NCI-H1092 treated with DMSO at 0.1 percent for 48 hours (cell line): ENCODE measurements around the gene STK33.

ENCODE experiments used
- DNase-seq: peaks from one replicate; lab custom pipeline; 2025; lab: John Stamatoyannopoulos, UW

Gene STK33

GRCh38 chr11:8593935-8594909 lies at the start of gene STK33:
Gene STK33, minus strand, starts transcription at chr11:8594228. Its CDS starts 119,323 bp downstream, at chr11:8474905.
- peak; percentile 82 for DNase-seq

- no peak for DNase-seq
Measured at GRCh38 chr11:8642196-8642841, 48.3 kb upstream of the STK33 start.

DNA sequence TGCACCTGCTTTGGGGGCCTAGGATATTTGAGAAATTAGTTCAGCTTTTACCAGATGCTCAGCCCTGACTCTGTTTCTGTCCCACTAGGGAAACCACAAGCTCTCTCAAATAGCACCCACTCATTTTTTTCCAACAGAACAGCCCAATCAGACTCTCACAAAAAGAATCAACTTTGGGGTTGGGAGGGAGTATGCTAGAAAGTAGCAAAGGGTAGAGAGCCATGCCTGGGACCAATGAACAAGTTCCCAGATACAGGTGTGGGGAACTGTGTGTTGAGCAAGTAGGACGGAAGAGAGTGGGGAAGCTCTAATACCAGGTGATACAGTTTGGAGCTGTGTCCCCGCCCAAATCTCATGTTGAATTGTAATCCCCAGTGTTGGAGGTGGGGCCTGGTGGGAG lies 47.3 kb upstream of the STK33 start:
- no peak for DNase-seq

GRCh38 chr11:8640267-8640906 lies 46.4 kb upstream of the STK33 start:
- no peak for DNase-seq

DNA sequence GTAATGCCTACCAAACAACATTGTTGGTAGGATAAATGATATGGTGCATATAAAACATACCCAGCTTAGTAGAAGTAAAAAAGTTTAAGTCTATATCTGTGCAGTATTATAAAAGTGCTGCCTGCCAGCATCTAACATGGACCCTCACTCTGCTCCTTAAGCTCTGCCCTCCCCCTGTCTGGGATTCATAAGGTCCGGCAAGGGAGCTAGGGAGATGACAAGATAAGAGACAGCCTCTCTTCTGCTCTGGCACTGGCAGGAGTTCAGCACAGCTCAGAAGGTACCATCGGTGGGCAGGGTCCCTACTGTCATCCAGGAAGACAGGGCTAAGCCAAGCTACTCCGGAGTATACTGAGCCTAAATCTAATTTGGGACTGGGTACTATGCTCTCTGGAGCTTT lies 45.6 kb upstream of the STK33 start:
- DNase-seq = no peak

DNA sequence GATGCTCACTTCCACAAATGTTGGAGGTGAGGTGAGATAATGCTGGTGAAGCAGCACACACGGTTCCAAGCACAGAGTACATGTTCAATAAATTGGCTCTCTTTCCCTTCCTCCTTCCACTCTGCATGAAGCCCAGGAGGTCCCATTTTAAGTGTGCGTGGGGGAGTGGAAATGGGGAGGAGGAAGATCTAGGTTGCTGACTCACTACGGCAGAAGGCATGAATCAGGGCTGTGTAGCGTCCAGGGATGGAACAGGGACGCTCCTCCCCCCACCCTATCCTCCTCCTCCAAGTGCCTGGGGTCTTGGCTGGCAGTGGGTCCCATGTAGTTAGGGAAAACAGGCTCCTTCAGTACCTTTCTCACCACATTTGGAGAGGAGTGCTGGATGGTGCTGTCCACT lies 44.3 kb upstream of the STK33 start:
- DNase-seq = no peak

- DNase-seq = no peak
Measured at GRCh38 chr11:8636127-8636526, 42.1 kb upstream of the STK33 start.

DNA sequence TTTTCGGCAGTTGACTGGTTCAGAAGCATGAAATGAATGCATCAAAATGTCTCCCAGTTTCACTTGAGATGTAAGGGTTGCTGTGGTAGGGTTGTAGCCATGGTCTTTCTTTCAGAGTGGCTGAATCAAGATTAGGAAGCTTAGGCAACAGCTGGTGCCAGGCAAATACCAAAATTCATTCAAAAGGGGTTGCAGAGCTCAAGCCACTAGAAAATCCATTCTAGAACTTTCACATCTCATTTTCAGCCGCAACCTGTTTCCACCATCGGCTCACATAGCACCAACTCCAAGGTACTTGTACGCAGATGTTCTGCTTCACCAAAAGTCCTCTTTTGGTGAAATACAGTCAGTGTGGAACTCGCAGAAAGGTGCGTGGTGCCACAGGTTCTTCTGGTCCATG lies 40.5 kb upstream of the STK33 start:
- no peak for DNase-seq

DNA sequence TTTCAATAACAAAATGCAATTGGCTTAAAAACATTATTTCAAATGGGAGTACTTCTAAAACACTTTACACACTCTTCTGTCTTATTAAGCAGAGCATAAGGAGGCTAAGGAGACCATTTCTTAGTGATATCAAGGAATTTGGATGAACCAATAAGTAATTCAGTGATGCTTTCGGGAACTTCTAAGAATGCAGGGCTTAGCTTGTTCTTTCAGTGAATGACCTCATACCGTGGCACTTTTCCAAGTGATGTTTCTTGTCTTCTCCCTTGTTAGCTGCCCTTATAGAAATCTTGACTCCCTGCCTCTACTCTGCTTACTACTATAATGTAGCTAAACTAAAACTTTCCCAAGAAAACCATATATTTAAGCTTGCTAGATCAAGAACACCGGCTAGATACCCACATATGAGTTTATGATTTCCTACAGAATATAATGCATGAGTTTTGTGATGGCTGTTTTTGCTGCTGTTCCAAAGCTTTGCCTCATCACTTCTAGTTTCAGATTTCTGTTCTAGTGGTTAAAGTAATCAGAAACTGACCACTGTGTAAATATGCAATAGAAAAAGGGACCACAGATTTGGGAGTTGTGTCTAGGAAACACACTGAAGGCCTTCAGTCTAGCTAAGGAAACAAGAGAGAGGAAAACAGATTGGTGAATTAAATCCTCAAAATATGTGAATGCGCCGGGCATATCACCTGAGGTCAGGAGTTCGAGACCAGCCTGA lies 37.5 kb upstream of the STK33 start:
- no peak for DNase-seq

DNA sequence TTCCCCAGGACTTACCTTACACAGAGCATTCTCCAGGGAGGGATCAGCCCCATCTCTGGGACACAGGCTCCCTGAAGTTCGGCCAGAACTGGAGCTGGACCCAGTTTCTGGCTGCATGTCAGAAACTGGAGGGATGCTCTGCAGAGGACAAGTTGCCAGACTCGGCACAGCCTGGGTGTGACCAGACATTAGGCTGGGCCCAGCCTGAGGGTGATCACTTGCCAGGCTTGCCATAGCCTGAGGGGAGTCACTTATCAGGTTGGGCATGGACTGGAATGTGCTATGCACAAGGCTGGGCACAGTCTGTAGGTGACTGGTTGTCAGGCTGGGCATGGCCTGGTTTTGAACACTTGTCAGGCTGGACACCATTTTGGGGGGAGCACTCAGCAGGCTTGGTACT lies 30.7 kb upstream of the STK33 start:
- DNase-seq = no peak

- DNase-seq = no peak
Measured at GRCh38 chr11:8621147-8621546, 27.1 kb upstream of the STK33 start.

- DNase-seq = no peak
Measured at GRCh38 chr11:8617063-8617462, 23.0 kb upstream of the STK33 start.

DNA sequence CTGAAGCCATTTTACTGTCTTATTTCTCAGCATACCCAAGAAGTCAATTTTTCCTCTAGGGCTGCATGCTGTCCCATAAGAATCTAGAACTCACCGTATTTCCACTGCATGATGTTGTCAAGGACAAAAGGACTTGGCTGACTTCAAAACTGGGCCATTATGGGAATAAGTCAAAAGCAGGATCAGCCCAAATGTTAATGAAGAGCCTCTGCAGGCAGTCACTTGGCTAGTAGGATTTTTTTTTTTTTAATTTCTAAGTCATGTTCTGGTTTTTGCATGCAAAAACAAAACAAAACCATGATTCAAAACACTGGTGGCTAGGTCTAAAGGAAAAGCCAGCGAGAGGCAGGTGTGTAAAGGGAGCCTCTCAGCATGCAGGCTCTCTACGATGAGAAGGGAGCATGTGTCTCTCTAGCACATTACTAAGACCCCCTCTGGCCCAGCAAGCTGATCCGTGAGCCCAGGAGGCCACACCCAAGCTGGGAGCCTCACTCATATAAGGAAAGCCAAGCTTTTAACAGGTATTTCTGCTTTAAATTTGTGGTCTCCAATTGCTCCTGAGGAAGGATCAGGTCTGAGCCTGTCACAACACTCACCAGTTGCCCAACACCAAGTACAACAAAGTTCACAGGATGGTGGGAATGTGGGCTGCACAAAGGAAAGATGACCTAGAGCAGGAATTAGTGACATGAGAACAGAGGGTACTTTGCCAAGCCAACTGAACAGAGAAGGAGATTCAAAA lies 21.4 kb upstream of the STK33 start:
- no peak for DNase-seq

- no peak for DNase-seq
Measured at GRCh38 chr11:8614497-8614896, 20.5 kb upstream of the STK33 start.

DNA sequence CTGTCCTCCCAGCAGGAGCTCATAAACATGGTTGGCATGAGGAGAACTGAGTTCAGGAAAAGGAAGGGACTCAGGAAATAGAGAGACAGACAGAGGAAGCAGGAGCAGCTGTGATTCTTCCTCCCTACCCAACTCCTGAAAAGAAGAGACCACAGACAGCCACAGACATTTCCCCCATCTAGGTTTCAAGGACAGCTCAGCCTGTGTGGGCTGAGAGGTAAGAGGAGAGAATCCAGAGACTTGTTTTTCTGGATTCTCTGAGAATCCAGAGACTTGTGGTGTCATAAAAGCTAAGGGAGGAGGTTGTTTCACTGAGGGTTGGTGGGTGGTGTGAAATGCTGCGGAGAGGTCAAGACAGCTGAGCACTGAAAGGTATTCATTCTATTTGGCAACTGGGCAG lies 19.0 kb upstream of the STK33 start:
- DNase-seq = no peak

DNA sequence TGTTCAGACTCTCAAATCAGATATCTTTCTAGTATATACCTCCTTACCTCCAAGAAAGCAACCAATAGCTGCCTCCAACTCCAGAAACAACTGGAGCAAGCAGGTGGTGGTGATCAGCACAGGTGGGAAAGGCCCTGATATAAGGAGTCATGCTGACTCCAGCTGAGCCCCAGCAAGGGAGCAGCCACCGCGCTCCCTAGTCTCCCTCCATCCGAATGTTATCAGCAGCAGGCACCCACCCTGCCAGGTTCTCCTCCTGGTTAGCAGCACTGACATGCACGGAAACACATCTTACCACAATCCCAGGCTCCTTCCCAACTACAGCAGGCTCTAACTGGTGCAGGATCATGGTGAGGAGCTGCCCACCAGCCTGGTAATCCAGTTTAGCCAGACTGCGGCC lies 18.5 kb upstream of the STK33 start:
- no peak for DNase-seq

DNA sequence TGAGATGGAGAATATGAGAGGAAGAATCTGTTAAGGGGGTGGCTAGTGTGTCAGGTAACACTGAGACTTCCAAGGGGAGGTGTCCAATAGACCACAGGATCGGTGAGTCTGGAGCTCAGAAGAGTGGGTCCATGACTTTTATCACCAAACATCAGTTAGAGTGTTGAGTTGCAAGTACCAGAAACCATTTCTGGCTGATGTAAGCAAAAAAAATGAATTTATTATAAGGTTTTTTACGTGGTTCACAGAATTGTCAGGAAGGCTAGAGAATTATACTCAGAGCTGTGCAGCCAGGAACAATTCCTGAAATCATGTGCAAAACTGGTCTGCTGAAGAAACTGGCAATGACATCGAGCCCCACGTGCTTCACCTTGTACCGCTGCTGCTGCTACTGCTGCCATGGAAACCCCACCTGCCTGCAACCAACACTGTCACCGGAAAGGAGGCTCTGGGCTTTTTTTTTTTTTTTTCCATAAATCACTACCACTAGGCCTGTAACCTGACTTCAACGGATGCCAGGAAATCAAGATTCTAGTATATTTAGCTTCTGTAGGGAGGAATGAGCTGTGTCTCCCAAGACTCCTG lies 16.6 kb upstream of the STK33 start:
- DNase-seq = peak; percentile 37

GRCh38 chr11:8608652-8609051 lies 14.6 kb upstream of the STK33 start:
- DNase-seq = no peak

GRCh38 chr11:8605971-8606563 lies 12.0 kb upstream of the STK33 start:
- no peak for DNase-seq

DNA sequence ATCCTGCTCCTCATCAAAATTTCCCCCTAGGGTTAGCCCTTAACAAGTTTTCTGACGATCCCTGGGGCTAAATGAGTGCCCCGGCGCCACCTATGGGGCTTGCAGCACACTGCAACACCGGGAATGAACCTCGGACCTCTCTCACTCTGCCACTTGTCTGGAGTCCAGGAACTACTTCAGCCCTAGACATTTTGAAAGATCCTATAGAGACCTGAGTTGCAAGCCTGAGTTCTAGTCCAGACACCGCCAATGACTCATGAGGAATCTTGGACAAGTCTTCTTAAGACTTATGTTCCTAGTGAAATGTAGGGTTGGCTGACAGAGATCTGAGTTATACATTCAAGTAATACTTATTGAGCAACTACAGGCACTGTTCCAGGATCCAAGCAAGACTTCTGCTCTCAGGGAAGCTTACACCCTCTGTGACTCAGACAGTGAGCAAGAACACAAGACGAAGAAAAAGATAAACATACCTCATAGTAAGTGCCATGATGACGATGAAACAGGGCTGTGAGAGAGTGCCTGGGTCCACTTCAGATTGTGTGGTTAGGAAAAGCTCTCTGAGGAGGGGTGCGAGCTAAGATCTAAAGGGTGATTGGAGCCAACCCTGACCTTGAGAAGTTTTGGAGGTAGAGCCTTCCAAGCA lies 10.2 kb upstream of the STK33 start:
- DNase-seq = peak; percentile 15
